T-cell (primary cell): Measurements from ENCODE around the gene ANKRD33B. TPM values are rescaled to one million over a fixed set of nuclear protein-coding genes. Genes with fewer than 3 reads are reported as not detected.
"Not testable (repeated sequence)": the region's sequence is repeated elsewhere in the genome, so short reads cannot be mapped to it uniquely, and the experiment has no call there.

Experiments used
- ATAC-seq, 4 experiments: fragments of 200-7000 bp in 3 of 4; fragments of 150-1000 bp in 1 of 4; cut with Tn5 transposase; replicated peaks in 1 of 4; 1 replicate in 3 of 4; 2 replicates in 1 of 4; pipeline ENCODE4 v1.10.0; 2021; ENCODE audit warnings: moderate library complexity in 3 of 4, mild to moderate bottlenecking in 2 of 4, moderate number of reproducible peaks in 1 of 4
- CTCF ChIA-PET, 2 donors: fragments of 300-600 bp; sonication (Branson Sonifier 250); formaldehyde crosslinking; loops; one replicate each; lab custom pipeline; 2022; ENCODE audit warnings: antibody characterized with exemption in 2 of 2; lab: Charles Lee
- POLR2A ChIA-PET, 2 donors: fragments of 300-600 bp; sonication (Branson Sonifier 250); formaldehyde crosslinking; loops; one replicate each; lab custom pipeline; 2022; ENCODE audit warnings: antibody characterized with exemption in 2 of 2; lab: Charles Lee
- DNase-seq, 35 experiments: peaks; one replicate each; pipeline versions ENCODE4 v3.0.0 to v3.0.0-alpha.2; 2013 to 2023
- H3K27ac ChIP-seq: one replicate; pipeline ENCODE4 v1.5.1; 2013; ENCODE audit warnings: low read length
- H3K27me3 ChIP-seq, 2 experiments: replicated peaks in 1 of 2; 1 replicate in 1 of 2; 2 replicates in 1 of 2; pipeline versions ENCODE4 v1.6.1 to v1.7.0; 2013; ENCODE audit warnings: low read length in 1 of 2, mixed read lengths in 1 of 2; ENCODE audit not compliant: control insufficient read depth in 2 of 2, insufficient read depth in 2 of 2; ENCODE audit errors: extremely low read depth in 1 of 2
- H3K36me3 ChIP-seq, 2 donors: 1 replicate in 1 of 2; 2 replicates in 1 of 2; pipeline versions ENCODE4 v1.6.1 to v1.7.0; 2013; ENCODE audit warnings: low read length in 1 of 2; ENCODE audit not compliant: control insufficient read depth in 2 of 2, insufficient read depth in 1 of 2; ENCODE audit errors: extremely low read depth in 1 of 2
- H3K4me1 ChIP-seq, 2 experiments: 1 replicate in 1 of 2; 2 replicates in 1 of 2; pipeline versions ENCODE4 v1.6.1 to v1.7.0; 2013; ENCODE audit warnings: low read length in 2 of 2, mixed read lengths in 1 of 2; ENCODE audit not compliant: insufficient read depth in 2 of 2, control insufficient read depth in 1 of 2; ENCODE audit errors: extremely low read depth in 1 of 2
- H3K4me3 ChIP-seq, 2 donors: 1 replicate in 1 of 2; 2 replicates in 1 of 2; pipeline versions ENCODE4 v1.5.1 to v1.7.0; 2013; ENCODE audit warnings: mild to moderate bottlenecking in 2 of 2, low read length in 1 of 2, moderate library complexity in 1 of 2; ENCODE audit not compliant: control insufficient read depth in 1 of 2; ENCODE audit errors: extremely low read depth in 1 of 2
- H3K9me3 ChIP-seq: 2 replicates; pipeline ENCODE4 v1.7.0; 2013
- H3K27ac Mint-ChIP-seq, 2 donors: one replicate each; pipeline ENCODE4 v1.8.0; 2020 to 2021; ENCODE audit warnings: mild to moderate bottlenecking in 2 of 2, mixed read lengths in 2 of 2
- H3K27me3 Mint-ChIP-seq, 2 donors: one replicate each; pipeline ENCODE4 v1.8.0; 2021 to 2022; ENCODE audit warnings: mixed read lengths in 2 of 2
- H3K36me3 Mint-ChIP-seq: one replicate; pipeline ENCODE4 v1.8.0; 2021; ENCODE audit warnings: mixed read lengths
- H3K4me1 Mint-ChIP-seq, 3 donors: one replicate each; pipeline ENCODE4 v1.8.0; 2020 to 2022; ENCODE audit warnings: mixed read lengths in 3 of 3, mild to moderate bottlenecking in 1 of 3
- H3K4me3 Mint-ChIP-seq, 3 donors: one replicate each; pipeline ENCODE4 v1.8.0; 2020 to 2022; ENCODE audit warnings: mild to moderate bottlenecking in 3 of 3, mixed read lengths in 3 of 3, moderate library complexity in 3 of 3
- H3K9me3 Mint-ChIP-seq, 3 donors: one replicate each; pipeline ENCODE4 v1.8.0; 2020 to 2022; ENCODE audit warnings: mixed read lengths in 3 of 3
- WGBS: methylation state at CpG from one replicate; pipeline ENCODE4 v1.1.5; 2013; ENCODE audit warnings: missing lambda C conversion rate; ENCODE audit not compliant: insufficient coverage; 5-methylcytosine and 5-hydroxymethylcytosine counted together
- total RNA-seq, 35 experiments: library from RNA in 6 of 35; stranded (reverse) in 6 of 35; fragments of 120-200 nt in 1 of 35; gene quantifications; one replicate each; pipeline versions ENCODE4 v1.2.1 to v1.2.4 and lab custom pipeline; 2013 to 2026

The ANKRD33B gene
- total RNA-seq, 5 donors from 2014 or later (not counting 1 experiment from before 2014, with no cell fraction given): 1.0 to 4.1 (median 2.4) TPM

DNA sequence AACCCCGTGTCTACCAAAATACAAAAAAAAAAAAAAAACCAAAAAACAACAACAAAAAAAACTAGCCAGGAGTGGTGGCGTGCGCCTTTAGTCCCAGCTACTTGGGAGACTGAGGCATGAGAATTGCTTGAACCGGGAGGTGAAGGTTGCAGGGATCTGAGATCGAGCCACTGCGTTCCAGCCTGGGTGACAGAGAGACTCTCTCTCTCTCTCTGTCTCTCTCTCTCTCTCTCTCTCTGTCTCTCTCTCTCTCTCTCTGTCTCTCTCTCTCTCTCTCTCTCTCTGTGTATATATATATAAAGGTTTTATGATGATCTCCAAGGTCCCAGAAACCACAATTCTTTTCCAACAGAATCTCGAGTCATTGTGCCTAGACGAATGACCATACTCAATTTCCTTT, 18.8 kb upstream of the ANKRD33B start:
- DNase-seq (no peak), ATAC-seq (no peak)
- Histone ChIP-seq H3K27ac (no peak overlapping the region), H3K36me3 (no peaks in the 10 kb centered on the region), H3K4me1 (no peaks in the 10 kb centered on the region), H3K27me3 (peaks cover 0 to 16% of the 10 kb centered on the region in 2 experiments), H3K9me3 (no peaks in the 10 kb centered on the region), H3K4me3 (no peak overlapping the region)
- Mint-ChIP-seq H3K27me3 (peaks cover 11 to 18% of the 10 kb centered on the region in 2 donors), H3K4me1 (no peaks in the 10 kb centered on the region), H3K27ac (no peak overlapping the region), H3K36me3 (no peaks in the 10 kb centered on the region), H3K9me3 (no peaks in the 10 kb centered on the region), H3K4me3 (no peak overlapping the region)
- ChIA-PET POLR2A (no interaction called here), CTCF (no interaction called here)
- no CpG with 5 or more reads among the region's 8 CpGs for WGBS

- ATAC-seq (no peak), DNase-seq (no peak)
- ChIA-PET CTCF (interaction anchor here in 1 of 2 donors (0.5 kb wide), 1 partner anchor 81 kb away, joined by 3 read pairs; no protein-coding TSS in a partner anchor), POLR2A (no interaction called here)
- no peaks in the 10 kb centered on the region for H3K4me1 Mint-ChIP-seq
- H3K4me3 Mint-ChIP-seq: no peak overlapping the region
- H3K36me3 Mint-ChIP-seq: no peaks in the 10 kb centered on the region
- Histone ChIP-seq H3K9me3 (no peaks in the 10 kb centered on the region), H3K36me3 (no peaks in the 10 kb centered on the region), H3K27me3 (peaks cover 0 to 9% of the 10 kb centered on the region in 2 experiments), H3K4me3 (no peak overlapping the region), H3K27ac (no peak overlapping the region), H3K4me1 (no peaks in the 10 kb centered on the region)
- 76% methylated on average over 6 of the region's 7 CpGs for WGBS
- H3K27ac Mint-ChIP-seq: no peak overlapping the region
- H3K9me3 Mint-ChIP-seq: no peaks in the 10 kb centered on the region
- H3K27me3 Mint-ChIP-seq: peaks cover 7 to 14% of the 10 kb centered on the region in 2 donors
Measured at GRCh38 chr5:10546186-10546585, 17.7 kb upstream of the ANKRD33B start.

DNA sequence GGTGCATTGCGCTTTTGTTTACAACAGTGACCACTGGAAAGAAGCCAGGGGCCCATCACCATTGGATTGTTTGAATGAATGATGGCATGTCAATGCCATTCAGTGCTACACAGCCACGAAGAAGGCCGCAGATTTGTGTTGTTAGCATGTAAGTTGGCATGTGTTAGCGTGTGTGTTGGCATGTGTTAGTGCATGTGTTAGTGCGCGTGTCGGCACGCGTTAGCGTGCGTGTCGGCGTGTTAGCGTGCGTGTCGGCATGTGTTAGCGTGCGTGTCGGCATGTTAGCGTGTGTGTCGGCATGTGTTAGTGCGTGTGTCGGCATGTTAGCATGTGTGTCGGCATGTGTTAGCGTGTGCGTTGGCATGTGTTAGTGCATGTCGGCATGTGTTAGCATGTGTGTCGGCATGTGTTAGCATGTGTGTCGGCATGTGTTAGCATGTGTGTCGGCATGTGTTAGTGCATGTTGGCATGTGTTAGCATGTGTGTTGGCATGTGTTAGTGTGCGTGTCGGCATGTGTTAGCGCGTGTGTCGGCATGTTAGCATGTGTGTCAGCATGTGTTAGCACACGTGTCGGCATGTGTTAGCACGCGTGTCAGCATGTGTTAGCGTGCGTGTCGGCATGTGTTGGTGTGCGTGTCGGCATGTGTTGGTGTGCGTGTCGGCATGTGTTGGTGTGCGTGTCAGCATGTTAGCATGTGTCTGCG, 15.3 kb upstream of the ANKRD33B start:
- Histone ChIP-seq H3K36me3 (no peaks in the 10 kb centered on the region), H3K27ac (no peak overlapping the region), H3K9me3 (no peaks in the 10 kb centered on the region), H3K4me1 (peaks cover 0 to 12% of the 10 kb centered on the region in 2 experiments), H3K4me3 (no peak overlapping the region), H3K27me3 (peaks cover 0 to 7% of the 10 kb centered on the region in 2 experiments)
- H3K27ac Mint-ChIP-seq: no peak overlapping the region
- H3K36me3 Mint-ChIP-seq: no peaks in the 10 kb centered on the region
- DNase-seq: no peak
- ChIA-PET CTCF (no interaction called here), POLR2A (no interaction called here)
- H3K27me3 Mint-ChIP-seq: peaks cover 7 to 8% of the 10 kb centered on the region in 2 donors
- ATAC-seq: no peak
- 94% methylated on average over 48 of the region's 48 CpGs for WGBS
- no peaks in the 10 kb centered on the region for H3K9me3 Mint-ChIP-seq
- H3K4me3 Mint-ChIP-seq: no peak overlapping the region
- peaks cover 6 to 13% (median 10%) of the 10 kb centered on the region in 3 donors for H3K4me1 Mint-ChIP-seq

DNA sequence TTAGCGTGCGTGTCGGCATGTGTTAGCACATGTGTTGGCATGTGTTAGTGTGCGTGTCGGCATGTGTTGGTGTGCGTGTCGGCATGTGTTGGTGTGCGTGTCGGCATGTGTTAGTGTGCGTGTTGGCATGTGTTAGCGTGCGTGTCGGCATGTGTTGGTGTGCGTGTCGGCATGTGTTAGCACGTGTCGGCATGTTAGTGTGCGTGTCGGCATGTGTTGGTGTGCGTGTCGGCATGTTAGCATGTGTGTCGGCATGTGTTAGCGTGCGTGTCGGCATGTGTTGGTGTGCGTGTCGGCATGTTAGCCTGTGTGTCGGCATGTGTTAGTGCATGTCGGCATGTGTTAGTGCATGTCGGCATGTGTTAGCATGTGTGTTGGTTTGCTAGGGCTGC, 14.8 kb upstream of the ANKRD33B start:
- POLR2A ChIA-PET: not testable (repeated sequence)
- H3K4me1 Mint-ChIP-seq: peaks cover 6 to 14% (median 10%) of the 10 kb centered on the region in 3 donors

DNA sequence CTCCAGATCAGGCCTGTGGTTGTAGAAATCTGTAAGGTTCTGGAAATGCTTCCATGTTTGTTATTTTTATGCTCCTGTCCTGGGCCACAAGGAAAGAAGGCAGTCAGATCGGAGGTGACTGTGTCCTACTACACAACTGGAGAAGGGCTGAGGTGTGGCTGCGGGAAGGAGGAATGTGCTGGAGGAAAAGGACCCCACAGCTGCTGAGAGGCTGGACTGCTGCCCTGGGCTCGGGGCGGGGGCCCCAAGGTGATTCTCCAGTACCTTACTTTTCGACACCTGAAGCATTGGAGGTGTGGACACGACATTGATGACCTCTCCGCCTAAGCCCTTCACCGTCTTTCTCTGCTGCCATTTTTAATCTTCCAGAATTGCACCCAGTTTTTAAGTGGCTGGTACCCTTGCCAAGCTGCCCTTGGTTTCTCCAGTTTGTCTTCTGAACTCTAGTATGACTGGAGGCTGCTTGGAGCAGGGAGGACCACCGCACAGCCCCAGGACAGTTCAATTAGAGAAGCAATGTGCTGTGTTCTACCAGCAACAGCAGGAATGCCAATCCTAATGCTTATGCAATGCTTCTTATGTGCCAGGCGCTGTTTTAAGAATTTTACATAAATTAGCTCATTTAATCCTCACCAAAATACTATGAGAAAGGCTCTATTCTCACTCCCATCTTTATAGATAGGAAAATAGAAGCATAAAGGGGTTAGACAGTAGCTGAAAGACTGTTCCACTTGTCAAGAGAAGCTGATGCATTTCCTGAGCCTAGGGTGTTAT, 13.5 kb upstream of the ANKRD33B start:
- Histone ChIP-seq H3K9me3 (no peaks in the 10 kb centered on the region), H3K36me3 (no peaks in the 10 kb centered on the region), H3K27ac (no peak overlapping the region), H3K4me1 (peaks cover 0 to 12% of the 10 kb centered on the region in 2 experiments), H3K4me3 (no peak overlapping the region), H3K27me3 (peaks cover 0 to 7% of the 10 kb centered on the region in 2 experiments)
- Mint-ChIP-seq H3K36me3 (no peaks in the 10 kb centered on the region), H3K9me3 (no peaks in the 10 kb centered on the region), H3K27ac (no peak overlapping the region), H3K4me3 (no peak overlapping the region), H3K4me1 (peaks cover 6 to 14% (median 10%) of the 10 kb centered on the region in 3 donors), H3K27me3 (peaks cover 9 to 14% of the 10 kb centered on the region in 2 donors)
- DNase-seq: no peak
- 63% methylated on average over 5 of the region's 10 CpGs for WGBS
- ATAC-seq: no peak
- ChIA-PET POLR2A (no interaction called here), CTCF (no interaction called here)

More for the DNA sequence above, 14.8 kb upstream of the ANKRD33B start:
- H3K9me3 Mint-ChIP-seq, H3K27ac ChIP-seq, H3K4me3 ChIP-seq, H3K4me3 Mint-ChIP-seq, H3K36me3 Mint-ChIP-seq, H3K27me3 ChIP-seq, H3K27me3 Mint-ChIP-seq, H3K27ac Mint-ChIP-seq, DNase-seq, H3K36me3 ChIP-seq, ATAC-seq, H3K9me3 ChIP-seq, CTCF ChIA-PET: not testable (repeated sequence)
- H3K4me1 ChIP-seq: peaks cover 0 to 12% of the 10 kb centered on the region in 2 experiments
- 98% methylated on average over 26 of the region's 30 CpGs for WGBS

DNA sequence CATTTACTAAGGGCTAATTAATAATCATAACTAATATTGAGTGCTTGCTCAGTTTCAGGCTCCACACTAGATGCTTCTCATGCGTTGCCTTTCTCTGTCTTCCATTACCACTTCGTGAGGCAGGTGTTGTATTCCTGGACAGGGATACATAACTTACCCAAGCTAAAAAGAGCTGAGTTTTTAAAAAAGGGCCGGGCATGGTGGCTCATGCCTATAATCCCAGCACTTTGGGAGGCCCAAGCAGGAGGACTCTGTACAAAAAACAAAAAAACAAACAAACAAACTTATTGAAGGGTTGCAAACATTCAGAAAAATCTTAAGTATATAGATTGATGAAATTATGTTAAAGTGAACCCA, 12.1 kb upstream of the ANKRD33B start:
- Histone ChIP-seq H3K9me3 (no peaks in the 10 kb centered on the region), H3K4me1 (peaks cover 0 to 12% of the 10 kb centered on the region in 2 experiments), H3K27ac (no peak overlapping the region), H3K36me3 (no peaks in the 10 kb centered on the region), H3K4me3 (no peak overlapping the region), H3K27me3 (peaks cover 0 to 12% of the 10 kb centered on the region in 2 experiments)
- POLR2A ChIA-PET: no interaction called here
- DNase-seq (no peak), ATAC-seq (no peak)
- no peaks in the 10 kb centered on the region for H3K36me3 Mint-ChIP-seq
- CTCF ChIA-PET: interaction anchor here in 1 of 2 donors (0.5 to 0.6 kb wide), 3 partner anchors 10 to 108 kb away, joined by 3 to 7 read pairs (median 3); no protein-coding TSS in a partner anchor
- H3K9me3 Mint-ChIP-seq: no peaks in the 10 kb centered on the region
- H3K27ac Mint-ChIP-seq: no peak overlapping the region
- peaks cover 6 to 14% (median 10%) of the 10 kb centered on the region in 3 donors for H3K4me1 Mint-ChIP-seq
- H3K27me3 Mint-ChIP-seq: peaks cover 10 to 19% of the 10 kb centered on the region in 2 donors
- WGBS: 100% methylated on average over 2 of the region's 3 CpGs
- no peak overlapping the region for H3K4me3 Mint-ChIP-seq
